Measurements from ENCODE around the gene MBLAC1.

- TF ChIP-seq, protein P1, sequence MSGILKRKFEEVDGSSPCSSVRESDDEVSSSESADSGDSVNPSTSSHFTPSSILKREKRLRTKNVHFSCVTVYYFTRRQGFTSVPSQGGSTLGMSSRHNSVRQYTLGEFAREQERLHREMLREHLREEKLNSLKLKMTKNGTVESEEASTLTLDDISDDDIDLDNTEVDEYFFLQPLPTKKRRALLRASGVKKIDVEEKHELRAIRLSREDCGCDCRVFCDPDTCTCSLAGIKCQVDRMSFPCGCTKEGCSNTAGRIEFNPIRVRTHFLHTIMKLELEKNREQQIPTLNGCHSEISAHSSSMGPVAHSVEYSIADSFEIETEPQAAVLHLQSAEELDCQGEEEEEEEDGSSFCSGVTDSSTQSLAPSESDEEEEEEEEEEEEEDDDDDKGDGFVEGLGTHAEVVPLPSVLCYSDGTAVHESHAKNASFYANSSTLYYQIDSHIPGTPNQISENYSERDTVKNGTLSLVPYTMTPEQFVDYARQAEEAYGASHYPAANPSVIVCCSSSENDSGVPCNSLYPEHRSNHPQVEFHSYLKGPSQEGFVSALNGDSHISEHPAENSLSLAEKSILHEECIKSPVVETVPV (CRISPR knock-in tag; IDR thresholded peaks at IDR 0.05): no peak
- TF ChIP-seq CSDC2 (CRISPR knock-in tag; IDR thresholded peaks at IDR 0.05): no peak
- no peak for TF ChIP-seq TCF4 (CRISPR knock-in tag; IDR thresholded peaks at IDR 0.05; ENCODE audit: borderline replicate concordance)
- no peak for TF ChIP-seq ZNF8 (CRISPR knock-in tag; IDR thresholded peaks at IDR 0.05)
- no peak for TF ChIP-seq SNAI2 (CRISPR knock-in tag; IDR thresholded peaks at IDR 0.05)
- TF ChIP-seq ARNTL (CRISPR knock-in tag; IDR thresholded peaks at IDR 0.05; ENCODE audit: borderline replicate concordance, low read depth): no peak
- TF ChIP-seq ISL1 (CRISPR knock-in tag; IDR thresholded peaks at IDR 0.05): no peak
- TF ChIP-seq, protein P2, sequence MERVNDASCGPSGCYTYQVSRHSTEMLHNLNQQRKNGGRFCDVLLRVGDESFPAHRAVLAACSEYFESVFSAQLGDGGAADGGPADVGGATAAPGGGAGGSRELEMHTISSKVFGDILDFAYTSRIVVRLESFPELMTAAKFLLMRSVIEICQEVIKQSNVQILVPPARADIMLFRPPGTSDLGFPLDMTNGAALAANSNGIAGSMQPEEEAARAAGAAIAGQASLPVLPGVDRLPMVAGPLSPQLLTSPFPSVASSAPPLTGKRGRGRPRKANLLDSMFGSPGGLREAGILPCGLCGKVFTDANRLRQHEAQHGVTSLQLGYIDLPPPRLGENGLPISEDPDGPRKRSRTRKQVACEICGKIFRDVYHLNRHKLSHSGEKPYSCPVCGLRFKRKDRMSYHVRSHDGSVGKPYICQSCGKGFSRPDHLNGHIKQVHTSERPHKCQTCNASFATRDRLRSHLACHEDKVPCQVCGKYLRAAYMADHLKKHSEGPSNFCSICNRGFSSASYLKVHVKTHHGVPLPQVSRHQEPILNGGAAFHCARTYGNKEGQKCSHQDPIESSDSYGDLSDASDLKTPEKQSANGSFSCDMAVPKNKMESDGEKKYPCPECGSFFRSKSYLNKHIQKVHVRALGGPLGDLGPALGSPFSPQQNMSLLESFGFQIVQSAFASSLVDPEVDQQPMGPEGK (CRISPR knock-in tag; IDR thresholded peaks at IDR 0.05; ENCODE audit: borderline replicate concordance): no peak
- TF ChIP-seq RARB (CRISPR knock-in tag; IDR thresholded peaks at IDR 0.05): no peak
- TF ChIP-seq ZNF565 (CRISPR knock-in tag; conservative IDR thresholded peaks at IDR 0.05; ENCODE audit: low read depth): no peak
- no peak for TF ChIP-seq CREB5 (CRISPR knock-in tag; IDR thresholded peaks at IDR 0.05; ENCODE audit: low read depth)
- TF ChIP-seq ZFP3 (CRISPR knock-in tag; IDR thresholded peaks at IDR 0.05): no peak
- no peak for TF ChIP-seq TSHZ2 (CRISPR knock-in tag; IDR thresholded peaks at IDR 0.05)
These were observed 43.5 kb downstream of the MBLAC1 start for GRCh38 chr7:100170101-100170897.

Measured in SK-N-SH treated with all-trans-retinoic acid at 6 μM for 48 hours (cell line).